OCI-LY1 (cell line): ENCODE measurements around the gene GNGT1.

ENCODE experiments used
- H2AFZ ChIP-seq: fragments of 200-600 bp; sonication (generic), shearing (Covaris generic); 2 replicates; pipeline ENCODE4 v1.6.0; 2014; ENCODE audit warnings: antibody characterized with exemption, mild to moderate bottlenecking, low read length
- H3F3A ChIP-seq: fragments of 200-600 bp; sonication (generic), shearing (Covaris generic); 2 replicates; pipeline ENCODE4 v1.6.0; 2014; ENCODE audit warnings: mild to moderate bottlenecking, antibody characterized with exemption, low read length, moderate library complexity; ENCODE audit not compliant: insufficient read depth
- H3K27ac ChIP-seq: fragments of 200-600 bp; sonication (generic); 2 replicates; pipeline ENCODE4 v1.5.1; 2014; ENCODE audit warnings: low read length, mixed run types, mild to moderate bottlenecking, low read depth; ENCODE audit not compliant: poor library complexity, severe bottlenecking
- H3K27me3 ChIP-seq: fragments of 200-600 bp; sonication (generic); 2 replicates; pipeline ENCODE4 v1.6.0; 2014; ENCODE audit warnings: antibody characterized with exemption, mild to moderate bottlenecking, low read length, moderate library complexity; ENCODE audit not compliant: insufficient read depth
- H3K36me3 ChIP-seq: fragments of 200-600 bp; sonication (generic); 2 replicates; pipeline ENCODE4 v1.6.1; 2014; ENCODE audit warnings: mild to moderate bottlenecking, antibody characterized with exemption, low read length, moderate library complexity, mixed read lengths; ENCODE audit not compliant: insufficient read depth
- H3K4me1 ChIP-seq: fragments of 200-600 bp; sonication (generic); 2 replicates; pipeline ENCODE4 v1.5.1; 2014; ENCODE audit warnings: mild to moderate bottlenecking, low read length, moderate library complexity; ENCODE audit not compliant: insufficient read depth, severe bottlenecking
- H3K4me2 ChIP-seq: fragments of 200-600 bp; sonication (generic), shearing (Covaris generic); 2 replicates; pipeline ENCODE4 v1.6.1; 2014; ENCODE audit warnings: low read length
- H3K4me3 ChIP-seq: fragments of 200-600 bp; sonication (generic); 2 replicates; pipeline ENCODE4 v1.5.1; 2014; ENCODE audit warnings: low read length, low read depth, mild to moderate bottlenecking, mixed read lengths; ENCODE audit not compliant: poor library complexity, severe bottlenecking
- H3K79me2 ChIP-seq: fragments of 200-600 bp; shearing (Covaris generic); 2 replicates; pipeline ENCODE4 v1.6.1; 2016; ENCODE audit warnings: mixed run types, low read length, mixed read lengths; ENCODE audit not compliant: insufficient read depth
- H3K9ac ChIP-seq: fragments of 200-600 bp; sonication (generic), shearing (Covaris generic); 2 replicates; pipeline ENCODE4 v1.6.1; 2014; ENCODE audit warnings: mild to moderate bottlenecking, low read length, mixed read lengths
- H3K9me2 ChIP-seq: fragments of 200-600 bp; sonication (generic), shearing (Covaris generic); 2 replicates; pipeline ENCODE4 v1.6.1; 2014; ENCODE audit warnings: low read depth, mild to moderate bottlenecking, low read length, mixed read lengths
- H3K9me3 ChIP-seq: fragments of 200-600 bp; shearing (Covaris generic); 2 replicates; pipeline ENCODE4 v1.6.1; 2014; ENCODE audit warnings: low read length, mixed read lengths
- H4K20me1 ChIP-seq: fragments of 200-600 bp; sonication (generic), shearing (Covaris generic); 2 replicates; pipeline ENCODE4 v1.6.0; 2016; ENCODE audit warnings: mild to moderate bottlenecking, low read length; ENCODE audit not compliant: insufficient read depth
- EZH2 ChIP-seq: fragments of 200-600 bp; sonication (generic), shearing (Covaris generic); IDR thresholded peaks from 2 replicates; pipeline ENCODE4 v1.8.0; 2017; ENCODE audit warnings: borderline replicate concordance, mixed run types, mild to moderate bottlenecking, antibody characterized with exemption, low read length, moderate library complexity, mixed read lengths
- TF ChIP-seq, protein P1 (sequence below): fragments of 200-600 bp; sonication (generic), shearing (Covaris generic); IDR thresholded peaks from 2 replicates; pipeline ENCODE4 v1.5.1; 2017; ENCODE audit warnings: mild to moderate bottlenecking, antibody characterized with exemption, low read length, moderate library complexity, mixed read lengths

GNGT1 gene

GRCh38 chr7:93882468-93882867, 23.9 kb upstream of the GNGT1 start:
- Histone ChIP-seq H4K20me1 (no peaks in the 10 kb centered on the region), H3K27me3 (no peaks in the 10 kb centered on the region)
- TF ChIP-seq, protein P1, sequence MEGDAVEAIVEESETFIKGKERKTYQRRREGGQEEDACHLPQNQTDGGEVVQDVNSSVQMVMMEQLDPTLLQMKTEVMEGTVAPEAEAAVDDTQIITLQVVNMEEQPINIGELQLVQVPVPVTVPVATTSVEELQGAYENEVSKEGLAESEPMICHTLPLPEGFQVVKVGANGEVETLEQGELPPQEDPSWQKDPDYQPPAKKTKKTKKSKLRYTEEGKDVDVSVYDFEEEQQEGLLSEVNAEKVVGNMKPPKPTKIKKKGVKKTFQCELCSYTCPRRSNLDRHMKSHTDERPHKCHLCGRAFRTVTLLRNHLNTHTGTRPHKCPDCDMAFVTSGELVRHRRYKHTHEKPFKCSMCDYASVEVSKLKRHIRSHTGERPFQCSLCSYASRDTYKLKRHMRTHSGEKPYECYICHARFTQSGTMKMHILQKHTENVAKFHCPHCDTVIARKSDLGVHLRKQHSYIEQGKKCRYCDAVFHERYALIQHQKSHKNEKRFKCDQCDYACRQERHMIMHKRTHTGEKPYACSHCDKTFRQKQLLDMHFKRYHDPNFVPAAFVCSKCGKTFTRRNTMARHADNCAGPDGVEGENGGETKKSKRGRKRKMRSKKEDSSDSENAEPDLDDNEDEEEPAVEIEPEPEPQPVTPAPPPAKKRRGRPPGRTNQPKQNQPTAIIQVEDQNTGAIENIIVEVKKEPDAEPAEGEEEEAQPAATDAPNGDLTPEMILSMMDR = no peak
- TF ChIP-seq EZH2 = no peak

DNA sequence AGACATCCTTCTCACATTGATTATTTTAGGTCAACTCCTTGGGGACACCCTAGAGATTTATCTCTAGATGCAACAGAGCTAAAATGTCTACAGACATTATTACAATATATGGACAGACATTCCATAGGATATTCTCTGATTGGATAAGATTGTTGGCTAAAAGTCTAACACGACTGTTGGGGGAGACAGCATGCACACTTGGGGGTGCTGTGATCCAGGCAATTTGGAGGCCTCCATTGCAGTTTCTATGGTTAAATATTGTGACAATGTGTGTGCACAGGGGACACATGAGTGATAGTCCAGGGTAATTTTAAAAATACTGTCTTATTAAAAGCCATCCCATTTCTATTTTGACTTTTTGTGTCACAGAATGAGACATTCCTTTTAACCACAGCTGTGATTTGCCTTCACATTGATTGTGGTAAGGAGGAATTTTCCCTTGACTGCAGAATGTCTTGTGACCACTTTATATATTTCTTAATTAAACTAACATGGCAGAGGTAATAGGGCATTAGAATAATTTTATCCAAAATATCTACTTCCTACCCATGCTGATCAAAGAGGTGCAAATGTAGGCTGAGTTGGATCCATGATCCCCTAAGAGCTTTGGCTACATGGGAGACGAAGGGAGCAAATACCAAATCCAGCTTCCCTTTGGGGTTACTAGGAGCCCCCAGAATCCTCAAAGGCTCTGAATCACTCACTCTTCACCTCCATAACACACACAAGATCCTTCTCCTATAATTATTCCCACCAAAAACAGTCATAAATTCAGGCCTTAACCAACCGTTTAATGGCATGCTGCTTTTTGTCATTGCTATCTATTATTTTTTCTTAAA, 23.1 kb upstream of the GNGT1 start:
- Histone ChIP-seq H3K4me2 (no peak overlapping the region), H3K27ac (no peak overlapping the region), H3F3A (no peaks in the 10 kb centered on the region), H3K9me3 (peaks cover 3% of the 10 kb centered on the region; the same call in 1 of the 2 replicates), H3K4me3 (no peak overlapping the region), H3K9me2 (no peaks in the 10 kb centered on the region), H3K4me1 (no peaks in the 10 kb centered on the region), H2AFZ (no peak overlapping the region), H3K79me2 (no peaks in the 10 kb centered on the region), H3K36me3 (no peaks in the 10 kb centered on the region), H3K27me3 (no peaks in the 10 kb centered on the region), H4K20me1 (no peaks in the 10 kb centered on the region), H3K9ac (no peak overlapping the region)
- TF ChIP-seq, protein P1 = peak; percentile 47; the same call in 1 of the 2 replicates
- no peak for TF ChIP-seq EZH2

More at GRCh38 chr7:93882468-93882867, 23.9 kb upstream of the GNGT1 start:
- H3K27ac ChIP-seq = no peak overlapping the region
- H3K9me2 ChIP-seq = no peaks in the 10 kb centered on the region
- no peaks in the 10 kb centered on the region for H3F3A ChIP-seq
- no peaks in the 10 kb centered on the region for H3K79me2 ChIP-seq
- H3K9ac ChIP-seq = no peak overlapping the region
- no peak overlapping the region for H2AFZ ChIP-seq
- no peak overlapping the region for H3K4me3 ChIP-seq
- peaks cover 3% of the 10 kb centered on the region; the same call in 1 of the 2 replicates for H3K9me3 ChIP-seq
- no peaks in the 10 kb centered on the region for H3K4me1 ChIP-seq
- no peak overlapping the region for H3K4me2 ChIP-seq
- no peaks in the 10 kb centered on the region for H3K36me3 ChIP-seq

GRCh38 chr7:93883917-93884345, 22.4 kb upstream of the GNGT1 start:
- no peaks in the 10 kb centered on the region for H3K27me3 ChIP-seq
- no peak overlapping the region for H2AFZ ChIP-seq
- H3F3A ChIP-seq = no peaks in the 10 kb centered on the region
- TF ChIP-seq EZH2 = no peak
- TF ChIP-seq, protein P1 = no peak
- peaks cover 3% of the 10 kb centered on the region; the same call in 1 of the 2 replicates for H3K9me3 ChIP-seq
- no peak overlapping the region for H3K4me3 ChIP-seq
- no peaks in the 10 kb centered on the region for H3K36me3 ChIP-seq
- H4K20me1 ChIP-seq = no peaks in the 10 kb centered on the region
- H3K9me2 ChIP-seq = no peaks in the 10 kb centered on the region
- no peaks in the 10 kb centered on the region for H3K79me2 ChIP-seq
- no peaks in the 10 kb centered on the region for H3K4me1 ChIP-seq
- H3K9ac ChIP-seq = no peak overlapping the region
- H3K4me2 ChIP-seq = no peak overlapping the region
- no peak overlapping the region for H3K27ac ChIP-seq
